OCI-LY1 (cell line): ENCODE results near the gene CDH23.

ENCODE experiments used
- H2AFZ ChIP-seq: fragments of 200-600 bp; sonication (generic), shearing (Covaris generic); 2 replicates; pipeline ENCODE4 v1.6.0; 2014; ENCODE audit warnings: antibody characterized with exemption, mild to moderate bottlenecking, low read length
- H3F3A ChIP-seq: fragments of 200-600 bp; sonication (generic), shearing (Covaris generic); 2 replicates; pipeline ENCODE4 v1.6.0; 2014; ENCODE audit warnings: mild to moderate bottlenecking, antibody characterized with exemption, low read length, moderate library complexity; ENCODE audit not compliant: insufficient read depth
- H3K27ac ChIP-seq: fragments of 200-600 bp; sonication (generic); 2 replicates; pipeline ENCODE4 v1.5.1; 2014; ENCODE audit warnings: low read length, mixed run types, mild to moderate bottlenecking, low read depth; ENCODE audit not compliant: poor library complexity, severe bottlenecking
- H3K27me3 ChIP-seq: fragments of 200-600 bp; sonication (generic); 2 replicates; pipeline ENCODE4 v1.6.0; 2014; ENCODE audit warnings: antibody characterized with exemption, mild to moderate bottlenecking, low read length, moderate library complexity; ENCODE audit not compliant: insufficient read depth
- H3K36me3 ChIP-seq: fragments of 200-600 bp; sonication (generic); 2 replicates; pipeline ENCODE4 v1.6.1; 2014; ENCODE audit warnings: mild to moderate bottlenecking, antibody characterized with exemption, low read length, moderate library complexity, mixed read lengths; ENCODE audit not compliant: insufficient read depth
- H3K4me1 ChIP-seq: fragments of 200-600 bp; sonication (generic); 2 replicates; pipeline ENCODE4 v1.5.1; 2014; ENCODE audit warnings: mild to moderate bottlenecking, low read length, moderate library complexity; ENCODE audit not compliant: insufficient read depth, severe bottlenecking
- H3K4me2 ChIP-seq: fragments of 200-600 bp; sonication (generic), shearing (Covaris generic); 2 replicates; pipeline ENCODE4 v1.6.1; 2014; ENCODE audit warnings: low read length
- H3K4me3 ChIP-seq: fragments of 200-600 bp; sonication (generic); 2 replicates; pipeline ENCODE4 v1.5.1; 2014; ENCODE audit warnings: low read length, low read depth, mild to moderate bottlenecking, mixed read lengths; ENCODE audit not compliant: poor library complexity, severe bottlenecking
- H3K79me2 ChIP-seq: fragments of 200-600 bp; shearing (Covaris generic); 2 replicates; pipeline ENCODE4 v1.6.1; 2016; ENCODE audit warnings: mixed run types, low read length, mixed read lengths; ENCODE audit not compliant: insufficient read depth
- H3K9ac ChIP-seq: fragments of 200-600 bp; sonication (generic), shearing (Covaris generic); 2 replicates; pipeline ENCODE4 v1.6.1; 2014; ENCODE audit warnings: mild to moderate bottlenecking, low read length, mixed read lengths
- H3K9me2 ChIP-seq: fragments of 200-600 bp; sonication (generic), shearing (Covaris generic); 2 replicates; pipeline ENCODE4 v1.6.1; 2014; ENCODE audit warnings: low read depth, mild to moderate bottlenecking, low read length, mixed read lengths
- H3K9me3 ChIP-seq: fragments of 200-600 bp; shearing (Covaris generic); 2 replicates; pipeline ENCODE4 v1.6.1; 2014; ENCODE audit warnings: low read length, mixed read lengths
- H4K20me1 ChIP-seq: fragments of 200-600 bp; sonication (generic), shearing (Covaris generic); 2 replicates; pipeline ENCODE4 v1.6.0; 2016; ENCODE audit warnings: mild to moderate bottlenecking, low read length; ENCODE audit not compliant: insufficient read depth
- CTCF ChIP-seq: fragments of 200-600 bp; sonication (generic), shearing (Covaris generic); IDR thresholded peaks from 2 replicates; pipeline ENCODE4 v1.5.1; 2017; ENCODE audit warnings: mild to moderate bottlenecking, antibody characterized with exemption, low read length, moderate library complexity, mixed read lengths
- EZH2 ChIP-seq: fragments of 200-600 bp; sonication (generic), shearing (Covaris generic); IDR thresholded peaks from 2 replicates; pipeline ENCODE4 v1.8.0; 2017; ENCODE audit warnings: borderline replicate concordance, mixed run types, mild to moderate bottlenecking, antibody characterized with exemption, low read length, moderate library complexity, mixed read lengths

The CDH23 gene

GRCh38 chr10:71393841-71394475 lies 2.8 kb upstream of the CDH23 start:
- Histone ChIP-seq H3K4me1 (no peaks in the 10 kb centered on the region), H3K9ac (no peak overlapping the region), H3K36me3 (no peaks in the 10 kb centered on the region), H3K4me2 (no peak overlapping the region), H4K20me1 (no peaks in the 10 kb centered on the region), H3F3A (no peaks in the 10 kb centered on the region), H3K79me2 (no peaks in the 10 kb centered on the region), H3K27me3 (0 out of 2 replicates have a peak, but pooled peaks cover 11% of the 10 kb centered on the region), H3K27ac (no peak overlapping the region), H2AFZ (no peak overlapping the region), H3K9me3 (no peaks in the 10 kb centered on the region), H3K9me2 (no peaks in the 10 kb centered on the region), H3K4me3 (no peak overlapping the region)
- TF ChIP-seq CTCF (no peak), EZH2 (no peak)

GRCh38 chr10:71394926-71395562 lies 1.7 kb upstream of the CDH23 start:
- H3K36me3 ChIP-seq = no peaks in the 10 kb centered on the region
- TF ChIP-seq CTCF (no peak), EZH2 (no peak)
- no peaks in the 10 kb centered on the region for H3K9me3 ChIP-seq
- no peaks in the 10 kb centered on the region for H3F3A ChIP-seq
- no peak overlapping the region for H3K9ac ChIP-seq
- no peak overlapping the region for H2AFZ ChIP-seq
- H3K27ac ChIP-seq = no peak overlapping the region
- H3K9me2 ChIP-seq = no peaks in the 10 kb centered on the region
- no peak overlapping the region for H3K4me3 ChIP-seq
- no peaks in the 10 kb centered on the region for H3K4me1 ChIP-seq
- H3K79me2 ChIP-seq = no peaks in the 10 kb centered on the region
- H3K27me3 ChIP-seq = 0 out of 2 replicates have a peak, but pooled peaks cover 11% of the 10 kb centered on the region
- H4K20me1 ChIP-seq = no peaks in the 10 kb centered on the region
- no peak overlapping the region for H3K4me2 ChIP-seq

GRCh38 chr10:71395621-71396020 lies 1.1 kb upstream of the CDH23 start:
- Histone ChIP-seq H3F3A (no peaks in the 10 kb centered on the region), H3K79me2 (no peaks in the 10 kb centered on the region), H3K27ac (no peak overlapping the region), H3K36me3 (no peaks in the 10 kb centered on the region), H3K27me3 (0 out of 2 replicates have a peak, but pooled peaks cover 11% of the 10 kb centered on the region), H2AFZ (no peak overlapping the region), H3K9me2 (no peaks in the 10 kb centered on the region), H4K20me1 (no peaks in the 10 kb centered on the region), H3K4me2 (no peak overlapping the region), H3K4me1 (no peaks in the 10 kb centered on the region), H3K9ac (no peak overlapping the region), H3K4me3 (no peak overlapping the region), H3K9me3 (no peaks in the 10 kb centered on the region)
- TF ChIP-seq CTCF (no peak), EZH2 (no peak)
